OCI-LY1 (cell line): ENCODE results near the gene S1PR5.

Source experiments
- H2AFZ ChIP-seq: fragments of 200-600 bp; sonication (generic), shearing (Covaris generic); 2 replicates; pipeline ENCODE4 v1.6.0; 2014; ENCODE audit warnings: antibody characterized with exemption, mild to moderate bottlenecking, low read length
- H3F3A ChIP-seq: fragments of 200-600 bp; sonication (generic), shearing (Covaris generic); 2 replicates; pipeline ENCODE4 v1.6.0; 2014; ENCODE audit warnings: mild to moderate bottlenecking, antibody characterized with exemption, low read length, moderate library complexity; ENCODE audit not compliant: insufficient read depth
- H3K27ac ChIP-seq: fragments of 200-600 bp; sonication (generic); 2 replicates; pipeline ENCODE4 v1.5.1; 2014; ENCODE audit warnings: low read length, mixed run types, mild to moderate bottlenecking, low read depth; ENCODE audit not compliant: poor library complexity, severe bottlenecking
- H3K27me3 ChIP-seq: fragments of 200-600 bp; sonication (generic); 2 replicates; pipeline ENCODE4 v1.6.0; 2014; ENCODE audit warnings: antibody characterized with exemption, mild to moderate bottlenecking, low read length, moderate library complexity; ENCODE audit not compliant: insufficient read depth
- H3K36me3 ChIP-seq: fragments of 200-600 bp; sonication (generic); 2 replicates; pipeline ENCODE4 v1.6.1; 2014; ENCODE audit warnings: mild to moderate bottlenecking, antibody characterized with exemption, low read length, moderate library complexity, mixed read lengths; ENCODE audit not compliant: insufficient read depth
- H3K4me1 ChIP-seq: fragments of 200-600 bp; sonication (generic); 2 replicates; pipeline ENCODE4 v1.5.1; 2014; ENCODE audit warnings: mild to moderate bottlenecking, low read length, moderate library complexity; ENCODE audit not compliant: insufficient read depth, severe bottlenecking
- H3K4me2 ChIP-seq: fragments of 200-600 bp; sonication (generic), shearing (Covaris generic); 2 replicates; pipeline ENCODE4 v1.6.1; 2014; ENCODE audit warnings: low read length
- H3K4me3 ChIP-seq: fragments of 200-600 bp; sonication (generic); 2 replicates; pipeline ENCODE4 v1.5.1; 2014; ENCODE audit warnings: low read length, low read depth, mild to moderate bottlenecking, mixed read lengths; ENCODE audit not compliant: poor library complexity, severe bottlenecking
- H3K79me2 ChIP-seq: fragments of 200-600 bp; shearing (Covaris generic); 2 replicates; pipeline ENCODE4 v1.6.1; 2016; ENCODE audit warnings: mixed run types, low read length, mixed read lengths; ENCODE audit not compliant: insufficient read depth
- H3K9ac ChIP-seq: fragments of 200-600 bp; sonication (generic), shearing (Covaris generic); 2 replicates; pipeline ENCODE4 v1.6.1; 2014; ENCODE audit warnings: mild to moderate bottlenecking, low read length, mixed read lengths
- H3K9me2 ChIP-seq: fragments of 200-600 bp; sonication (generic), shearing (Covaris generic); 2 replicates; pipeline ENCODE4 v1.6.1; 2014; ENCODE audit warnings: low read depth, mild to moderate bottlenecking, low read length, mixed read lengths
- H3K9me3 ChIP-seq: fragments of 200-600 bp; shearing (Covaris generic); 2 replicates; pipeline ENCODE4 v1.6.1; 2014; ENCODE audit warnings: low read length, mixed read lengths
- H4K20me1 ChIP-seq: fragments of 200-600 bp; sonication (generic), shearing (Covaris generic); 2 replicates; pipeline ENCODE4 v1.6.0; 2016; ENCODE audit warnings: mild to moderate bottlenecking, low read length; ENCODE audit not compliant: insufficient read depth
- CTCF ChIP-seq: fragments of 200-600 bp; sonication (generic), shearing (Covaris generic); IDR thresholded peaks from 2 replicates; pipeline ENCODE4 v1.5.1; 2017; ENCODE audit warnings: mild to moderate bottlenecking, antibody characterized with exemption, low read length, moderate library complexity, mixed read lengths
- EZH2 ChIP-seq: fragments of 200-600 bp; sonication (generic), shearing (Covaris generic); IDR thresholded peaks from 2 replicates; pipeline ENCODE4 v1.8.0; 2017; ENCODE audit warnings: borderline replicate concordance, mixed run types, mild to moderate bottlenecking, antibody characterized with exemption, low read length, moderate library complexity, mixed read lengths

The S1PR5 gene

DNA sequence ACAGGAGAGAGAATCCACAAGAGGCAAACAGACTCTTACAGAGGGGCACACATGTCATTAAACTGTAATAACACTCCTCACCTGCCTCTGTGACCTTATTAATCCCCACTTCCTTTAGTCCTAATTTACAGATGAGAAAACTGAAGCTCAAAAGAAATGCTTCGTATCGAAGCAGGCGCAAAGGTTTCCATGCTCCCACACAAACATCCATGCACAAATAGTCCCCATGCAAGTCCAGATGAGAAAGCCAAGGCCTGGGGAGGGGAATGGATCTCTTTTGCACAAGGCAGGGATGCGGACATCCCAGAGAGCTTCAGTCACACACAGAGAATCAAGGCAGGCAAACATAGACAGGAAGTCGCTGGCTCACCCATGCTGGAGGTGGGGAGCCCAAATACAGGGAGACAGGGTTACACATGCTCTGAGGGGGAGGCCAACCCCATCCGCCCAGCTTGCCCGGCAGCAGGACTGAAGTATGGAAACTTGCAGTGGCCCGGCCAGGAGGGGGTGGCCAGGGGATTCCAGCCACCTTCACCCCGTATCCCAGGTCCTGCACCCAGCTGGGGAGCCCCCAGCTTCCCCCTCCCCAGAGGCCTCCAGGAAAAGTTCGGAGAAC lies 468 bp downstream of the S1PR5 start:
- Histone ChIP-seq H3K27ac (no peak overlapping the region), H3K9ac (no peak overlapping the region), H2AFZ (no peak overlapping the region), H3K4me2 (no peak overlapping the region), H3F3A (no peaks in the 10 kb centered on the region), H3K4me1 (no peaks in the 10 kb centered on the region), H3K36me3 (no peaks in the 10 kb centered on the region), H3K9me3 (no peaks in the 10 kb centered on the region), H3K27me3 (0 out of 2 replicates have a peak, but pooled peaks cover 7% of the 10 kb centered on the region), H3K4me3 (no peak overlapping the region), H4K20me1 (no peaks in the 10 kb centered on the region), H3K79me2 (no peaks in the 10 kb centered on the region), H3K9me2 (no peaks in the 10 kb centered on the region)
- TF ChIP-seq CTCF (no peak), EZH2 (no peak)

GRCh38 chr19:10516064-10516385 lies 1.2 kb downstream of the S1PR5 start:
- H3K9me3 ChIP-seq, result no peaks in the 10 kb centered on the region
- no peaks in the 10 kb centered on the region for H3K36me3 ChIP-seq
- H4K20me1 ChIP-seq, result no peaks in the 10 kb centered on the region
- H3K27ac ChIP-seq, result no peak overlapping the region
- H3K79me2 ChIP-seq, result no peaks in the 10 kb centered on the region
- no peaks in the 10 kb centered on the region for H3K4me1 ChIP-seq
- no peak overlapping the region for H3K4me2 ChIP-seq
- no peaks in the 10 kb centered on the region for H3K9me2 ChIP-seq
- no peaks in the 10 kb centered on the region for H3F3A ChIP-seq
- no peak overlapping the region for H3K4me3 ChIP-seq
- no peak overlapping the region for H2AFZ ChIP-seq
- no peak for TF ChIP-seq EZH2
- no peak for TF ChIP-seq CTCF
- no peak overlapping the region for H3K9ac ChIP-seq
- H3K27me3 ChIP-seq, result 0 out of 2 replicates have a peak, but pooled peaks cover 4% of the 10 kb centered on the region

DNA sequence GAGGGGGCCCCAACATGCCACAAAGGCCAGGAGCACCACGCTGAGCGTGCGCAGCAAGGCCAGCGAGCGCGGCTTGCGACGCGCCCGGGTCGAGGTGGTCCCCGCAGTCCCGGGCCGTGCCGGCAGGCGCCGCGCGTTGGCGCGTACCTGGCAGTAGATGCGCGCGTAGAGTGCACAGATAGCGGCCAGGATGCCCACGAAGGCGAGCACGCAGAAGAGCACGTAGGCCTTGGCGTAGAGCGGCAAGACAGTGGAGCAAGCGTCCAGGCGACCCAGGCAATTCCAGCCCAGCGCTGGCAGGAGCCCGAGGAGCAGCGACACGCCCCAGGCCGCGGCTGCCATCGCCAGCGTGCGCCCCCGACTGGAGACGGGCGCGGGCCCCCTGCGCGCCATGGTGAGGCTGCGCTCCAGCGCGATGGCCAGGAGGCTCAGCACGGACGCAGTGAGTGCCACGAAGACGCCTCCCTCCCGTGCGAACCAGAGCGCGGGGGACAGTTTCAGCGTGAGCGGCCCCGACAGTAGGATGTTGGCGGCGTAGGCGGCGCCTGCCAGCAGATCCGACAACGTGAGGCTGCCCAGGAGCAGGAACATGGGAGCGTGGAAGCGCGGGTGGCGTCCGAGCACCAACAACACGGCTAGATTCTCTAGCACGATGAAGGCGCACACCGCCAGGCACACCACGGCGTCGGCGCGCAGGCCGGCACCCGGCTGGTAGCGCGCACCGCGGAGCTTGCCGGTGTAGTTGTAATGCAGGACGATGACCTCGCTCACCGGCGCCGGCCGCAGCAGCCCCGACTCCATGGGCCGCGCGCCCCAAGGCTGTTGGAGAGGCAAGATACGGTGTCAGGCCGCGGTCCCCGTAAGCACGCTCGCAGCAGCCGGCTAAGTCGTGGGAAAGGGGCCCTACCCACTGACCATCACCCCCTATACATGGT lies 2.8 kb downstream of the S1PR5 start:
- Histone ChIP-seq H3K4me3 (no peak overlapping the region), H3K79me2 (no peaks in the 10 kb centered on the region), H3F3A (no peaks in the 10 kb centered on the region), H3K9me3 (no peaks in the 10 kb centered on the region), H3K27me3 (0 out of 2 replicates have a peak, but pooled peaks cover 4% of the 10 kb centered on the region), H3K9me2 (no peaks in the 10 kb centered on the region), H3K9ac (no peak overlapping the region), H2AFZ (no peak overlapping the region), H3K4me2 (no peak overlapping the region), H3K4me1 (no peaks in the 10 kb centered on the region), H3K36me3 (no peaks in the 10 kb centered on the region), H3K27ac (no peak overlapping the region), H4K20me1 (no peaks in the 10 kb centered on the region)
- TF ChIP-seq CTCF, result no peak
- TF ChIP-seq EZH2, result no peak
